Liver (tissue), 9 donors: ENCODE data around the gene GDI1. TPM values are rescaled to one million over a fixed set of nuclear protein-coding genes. Genes with fewer than 3 reads are reported as not detected.

Source experiments
- DNase-seq: peaks from one replicate; pipeline ENCODE4 v3.0.0-alpha.2; 2017; ENCODE audit warnings: low spot score
- H3K27ac ChIP-seq, 2 donors: one replicate each; pipeline ENCODE4 v1.7.0; 2013; ENCODE audit warnings: inconsistent platforms in 2 of 2, low read length in 2 of 2, control low read depth in 1 of 2, low read depth in 1 of 2, mild to moderate bottlenecking in 1 of 2
- H3K27me3 ChIP-seq, 4 donors: one replicate each; pipeline versions ENCODE4 v1.6.1 to v1.7.0; 2013; ENCODE audit warnings: low read length in 3 of 4, inconsistent platforms in 1 of 4, mild to moderate bottlenecking in 1 of 4, moderate library complexity in 1 of 4; ENCODE audit not compliant: control insufficient read depth in 4 of 4, insufficient read depth in 4 of 4
- H3K36me3 ChIP-seq, 4 donors: one replicate each; pipeline versions ENCODE4 v1.6.1 to v1.7.0; 2013; ENCODE audit warnings: low read length in 3 of 4, mild to moderate bottlenecking in 3 of 4, low read depth in 1 of 4, moderate library complexity in 1 of 4; ENCODE audit not compliant: control insufficient read depth in 4 of 4, insufficient read depth in 3 of 4
- H3K4me1 ChIP-seq, 4 donors: one replicate each; pipeline versions ENCODE4 v1.6.1 to v1.7.0; 2013; ENCODE audit warnings: low read length in 3 of 4, mild to moderate bottlenecking in 3 of 4, moderate library complexity in 1 of 4; ENCODE audit not compliant: control insufficient read depth in 4 of 4, insufficient read depth in 4 of 4
- H3K4me3 ChIP-seq, 3 donors: one replicate each; pipeline versions ENCODE4 v1.6.1 to v1.7.0; 2013; ENCODE audit warnings: low read length in 3 of 3, control low read depth in 1 of 3, low read depth in 1 of 3, mild to moderate bottlenecking in 1 of 3
- H3K9ac ChIP-seq, 2 donors: one replicate each; pipeline ENCODE4 v1.7.0; 2013; ENCODE audit warnings: low read length in 2 of 2, mild to moderate bottlenecking in 2 of 2, moderate library complexity in 2 of 2, control low read depth in 1 of 2, low read depth in 1 of 2
- H3K9me3 ChIP-seq, 4 donors: one replicate each; pipeline versions ENCODE4 v1.6.1 to v1.7.0; 2013; ENCODE audit warnings: low read length in 3 of 4; ENCODE audit not compliant: control insufficient read depth in 4 of 4
- EGR1 ChIP-seq, 2 donors: IDR thresholded peaks; 2 replicates each; pipeline ENCODE4 v1.6.1; 2016 to 2018; ENCODE audit warnings: antibody characterized with exemption in 2 of 2, low read depth in 2 of 2
- FOXA1 ChIP-seq: IDR thresholded peaks from 2 replicates; pipeline ENCODE4 v1.6.1; 2016; ENCODE audit warnings: antibody characterized with exemption
- FOXA2 ChIP-seq: IDR thresholded peaks from 2 replicates; pipeline ENCODE4 v1.6.1; 2016; ENCODE audit warnings: antibody characterized with exemption
- GABPA ChIP-seq, 2 donors: IDR thresholded peaks in 1 of 2; conservative IDR thresholded peaks in 1 of 2; 2 replicates each; pipeline ENCODE4 v1.6.1; 2016; ENCODE audit warnings: antibody characterized with exemption in 2 of 2, mild to moderate bottlenecking in 1 of 2, moderate library complexity in 1 of 2
- HNF4A ChIP-seq, 2 donors: conservative IDR thresholded peaks; 2 replicates each; pipeline ENCODE4 v1.6.1; 2016; ENCODE audit warnings: antibody characterized with exemption in 2 of 2, mild to moderate bottlenecking in 2 of 2
- JUND ChIP-seq, 2 donors: IDR thresholded peaks; 2 replicates each; pipeline ENCODE4 v1.6.1; 2016; ENCODE audit warnings: antibody characterized with exemption in 2 of 2
- MAX ChIP-seq: IDR thresholded peaks from 2 replicates; pipeline ENCODE4 v1.6.1; 2016; ENCODE audit warnings: antibody characterized with exemption
- NR2F2 ChIP-seq: IDR thresholded peaks from 2 replicates; pipeline ENCODE4 v1.6.1; 2016; ENCODE audit warnings: antibody characterized with exemption
- RAD21 ChIP-seq, 2 donors: IDR thresholded peaks; 2 replicates each; pipeline ENCODE4 v1.6.1; 2016; ENCODE audit warnings: antibody characterized with exemption in 2 of 2, mild to moderate bottlenecking in 2 of 2
- RXRA ChIP-seq, 2 donors: IDR thresholded peaks; 2 replicates each; pipeline ENCODE4 v1.6.1; 2017 to 2018; ENCODE audit warnings: antibody characterized with exemption in 2 of 2, mild to moderate bottlenecking in 1 of 2
- SP1 ChIP-seq: IDR thresholded peaks from 2 replicates; pipeline ENCODE4 v1.6.1; 2018; ENCODE audit warnings: antibody characterized with exemption, mild to moderate bottlenecking
- TAF1 ChIP-seq: conservative IDR thresholded peaks from 2 replicates; pipeline ENCODE4 v1.6.1; 2016; ENCODE audit warnings: antibody characterized with exemption, mild to moderate bottlenecking
- YY1 ChIP-seq: IDR thresholded peaks from 2 replicates; pipeline ENCODE4 v1.6.1; 2016; ENCODE audit warnings: antibody characterized with exemption, mild to moderate bottlenecking
- WGBS: extraction: QIAGEN DNeasy Blood & Tissue Kit; methylation state at CpG from one replicate; pipeline ENCODE4 v1.1.7; 2013; 5-methylcytosine and 5-hydroxymethylcytosine counted together
- polyA plus RNA-seq, 2 donors: library from polyadenylated mRNA; stranded (reverse) in 1 of 2; unstranded in 1 of 2; fragments of 200-250 nt in 1 of 2; fragments of >200 nt in 1 of 2; fragmentation: Nextera tagmentation in 1 of 2; extraction: Ambion mirVana in 1 of 2; gene quantifications; one replicate each; pipeline versions ENCODE4 v1.2.1 to v1.2.3, GENCODE V29; 2013 to 2015
- total RNA-seq, 2 donors: library from RNA; depleted of rRNA; stranded (reverse); fragments of >200 nt; gene quantifications; one replicate each; pipeline ENCODE4 v1.2.3, GENCODE V29; 2014
- TF ChIP-seq, protein P1 (sequence below): fragments of 150-350 bp; IDR thresholded peaks from 2 replicates; pipeline ENCODE4 v1.5.1; 2017; ENCODE audit warnings: improper control_type of control experiment, low read depth, low read length; ENCODE audit not compliant: missing input control
- TF ChIP-seq, protein P2 (sequence below): IDR thresholded peaks from 2 replicates; pipeline ENCODE4 v1.6.1; 2016; ENCODE audit warnings: antibody characterized with exemption
- donor health status: healthy.
- donor health status: healthy.
- donor health status: healthy.
- donor health status: healthy.
- donor health status: healthy.

The GDI1 gene
- total and polyA plus RNA-seq, 4 donors: 12.8 to 35.6 (median 20.5) TPM

DNA sequence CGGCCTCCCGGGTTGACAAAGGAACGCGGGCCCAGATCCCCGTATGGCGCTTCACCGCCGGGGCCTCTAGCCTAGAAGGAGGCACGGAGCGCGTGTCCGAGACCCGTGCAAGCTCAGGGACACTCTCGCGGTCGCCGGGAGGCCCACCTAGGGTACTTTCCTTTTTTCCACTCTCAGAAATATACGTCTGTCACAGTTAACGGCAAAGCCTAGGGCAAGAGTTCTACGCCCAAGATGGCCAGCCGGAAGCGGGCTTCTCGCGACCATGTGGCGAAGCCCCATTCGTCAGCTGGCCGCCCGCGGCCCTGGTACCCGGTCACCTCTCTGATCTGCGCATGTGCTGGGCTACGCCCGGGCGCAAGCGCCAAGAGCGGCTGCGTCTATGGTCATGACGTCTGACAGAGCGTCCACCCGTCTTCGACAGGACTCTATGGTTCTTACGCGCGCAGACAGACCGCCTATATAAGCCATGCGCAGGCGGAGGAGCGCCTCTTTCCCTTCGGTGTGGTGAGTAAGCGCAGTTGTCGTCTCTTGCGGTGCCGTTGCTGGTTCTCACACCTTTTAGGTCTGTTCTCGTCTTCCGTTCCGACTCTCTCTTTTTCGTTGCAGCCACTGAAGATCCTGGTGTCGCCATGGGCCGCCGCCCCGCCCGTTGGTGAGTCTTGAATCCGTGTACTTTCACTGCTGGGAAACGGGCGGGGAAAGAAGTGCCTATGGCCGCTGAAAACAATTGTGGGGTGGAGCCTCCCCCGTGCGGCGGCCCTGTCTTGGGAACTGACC lies 38.9 kb upstream of the GDI1 start, which contains the start of gene RPL10 (continued):
- TF ChIP-seq JUND (IDR thresholded peaks at IDR 0.05): no peak

DNA sequence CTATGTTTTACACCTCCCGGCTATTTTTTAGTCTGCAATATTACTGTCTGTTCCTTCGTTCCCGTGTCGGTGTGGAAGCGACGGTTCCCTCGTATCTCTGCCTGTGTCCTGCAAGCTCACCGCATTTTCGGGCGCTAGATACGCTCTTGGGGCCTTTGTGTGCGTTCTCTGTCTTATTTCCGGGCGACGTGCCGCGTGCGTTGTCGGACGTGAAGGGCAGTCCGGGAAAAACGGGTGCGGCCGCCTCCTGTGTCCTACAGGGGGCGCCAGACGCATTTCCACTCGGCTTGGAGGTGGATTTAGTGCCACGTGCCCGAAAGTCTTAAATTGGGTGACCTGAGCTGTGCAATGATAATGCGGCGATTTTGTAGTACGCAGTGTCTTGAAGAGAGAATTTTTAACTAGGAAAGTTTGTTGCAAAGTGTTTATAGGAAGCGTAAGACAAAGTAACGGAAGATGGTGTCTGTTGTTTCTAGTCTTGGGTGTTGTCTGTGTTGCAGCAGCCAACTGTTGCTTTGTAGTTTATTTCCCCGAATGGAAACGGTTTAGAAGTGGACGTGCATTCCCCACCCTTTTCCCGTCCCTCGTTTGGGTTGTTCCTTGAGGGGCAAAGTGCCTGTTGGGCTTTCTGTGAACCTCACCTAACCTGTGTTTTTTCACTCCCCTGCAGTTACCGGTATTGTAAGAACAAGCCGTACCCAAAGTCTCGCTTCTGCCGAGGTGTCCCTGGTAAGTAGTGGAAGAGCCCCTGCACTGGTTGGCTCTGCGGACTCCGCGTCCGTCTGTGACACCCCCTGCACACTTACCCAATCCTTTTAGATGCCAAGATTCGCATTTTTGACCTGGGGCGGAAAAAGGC lies 38.1 kb upstream of the GDI1 start:
- H3K27me3 ChIP-seq: no peaks in the 10 kb centered on the region
- WGBS: 1% methylated on average over 49 of the region's 49 CpGs
- peak overlapping the region; percentile 71 to 94 (median 92) for H3K4me3 ChIP-seq
- peak overlapping the region; percentile 95 to 98 for H3K9ac ChIP-seq
- DNase-seq: peak; percentile 88
- H3K36me3 ChIP-seq: peaks cover 0 to 10% (median 7%) of the 10 kb centered on the region in 4 donors
- no peaks in the 10 kb centered on the region for H3K9me3 ChIP-seq
- peaks cover 1 to 36% (median 26%) of the 10 kb centered on the region in 4 donors for H3K4me1 ChIP-seq
- H3K27ac ChIP-seq: peak overlapping the region; percentile 80 to 98
- peak; percentile 76 to 77 for TF ChIP-seq RAD21 (IDR thresholded peaks at IDR 0.05)
- TF ChIP-seq GABPA (IDR thresholded peaks at IDR 0.05 in 1 of 2, conservative IDR thresholded peaks at IDR 0.05 in 1 of 2): peak in 1 of 2 donors; percentile 26
- TF ChIP-seq FOXA2: no peak
- TF ChIP-seq, protein P1, sequence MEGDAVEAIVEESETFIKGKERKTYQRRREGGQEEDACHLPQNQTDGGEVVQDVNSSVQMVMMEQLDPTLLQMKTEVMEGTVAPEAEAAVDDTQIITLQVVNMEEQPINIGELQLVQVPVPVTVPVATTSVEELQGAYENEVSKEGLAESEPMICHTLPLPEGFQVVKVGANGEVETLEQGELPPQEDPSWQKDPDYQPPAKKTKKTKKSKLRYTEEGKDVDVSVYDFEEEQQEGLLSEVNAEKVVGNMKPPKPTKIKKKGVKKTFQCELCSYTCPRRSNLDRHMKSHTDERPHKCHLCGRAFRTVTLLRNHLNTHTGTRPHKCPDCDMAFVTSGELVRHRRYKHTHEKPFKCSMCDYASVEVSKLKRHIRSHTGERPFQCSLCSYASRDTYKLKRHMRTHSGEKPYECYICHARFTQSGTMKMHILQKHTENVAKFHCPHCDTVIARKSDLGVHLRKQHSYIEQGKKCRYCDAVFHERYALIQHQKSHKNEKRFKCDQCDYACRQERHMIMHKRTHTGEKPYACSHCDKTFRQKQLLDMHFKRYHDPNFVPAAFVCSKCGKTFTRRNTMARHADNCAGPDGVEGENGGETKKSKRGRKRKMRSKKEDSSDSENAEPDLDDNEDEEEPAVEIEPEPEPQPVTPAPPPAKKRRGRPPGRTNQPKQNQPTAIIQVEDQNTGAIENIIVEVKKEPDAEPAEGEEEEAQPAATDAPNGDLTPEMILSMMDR: peak; percentile 72
- no peak for TF ChIP-seq TAF1
- TF ChIP-seq NR2F2: peak; percentile 13
- peak; percentile 82 for TF ChIP-seq MAX

- peak overlapping the region; percentile 71 to 94 (median 92) for H3K4me3 ChIP-seq
- WGBS: 45% methylated on average over 14 of the region's 14 CpGs
- no peak for DNase-seq
- H3K27ac ChIP-seq: peak overlapping the region; percentile 80 to 98
- peaks cover 1 to 36% (median 26%) of the 10 kb centered on the region in 4 donors for H3K4me1 ChIP-seq
- H3K27me3 ChIP-seq: no peaks in the 10 kb centered on the region
- peaks cover 0 to 10% (median 7%) of the 10 kb centered on the region in 4 donors for H3K36me3 ChIP-seq
- H3K9me3 ChIP-seq: no peaks in the 10 kb centered on the region
- H3K9ac ChIP-seq: peak overlapping the region; percentile 95 to 98
- TF ChIP-seq NR2F2: no peak
- TF ChIP-seq HNF4A (conservative IDR thresholded peaks at IDR 0.05): no peak
- no peak for TF ChIP-seq TAF1
- no peak for TF ChIP-seq YY1
- no peak for TF ChIP-seq RXRA (IDR thresholded peaks at IDR 0.05)
- TF ChIP-seq SP1: no peak
- TF ChIP-seq, protein P1: no peak
- TF ChIP-seq FOXA1: no peak
- no peak for TF ChIP-seq GABPA (IDR thresholded peaks at IDR 0.05 in 1 of 2, conservative IDR thresholded peaks at IDR 0.05 in 1 of 2)
- TF ChIP-seq RAD21 (IDR thresholded peaks at IDR 0.05): no peak
- no peak for TF ChIP-seq JUND (IDR thresholded peaks at IDR 0.05)
- no peak for TF ChIP-seq MAX
- TF ChIP-seq, protein P2, sequence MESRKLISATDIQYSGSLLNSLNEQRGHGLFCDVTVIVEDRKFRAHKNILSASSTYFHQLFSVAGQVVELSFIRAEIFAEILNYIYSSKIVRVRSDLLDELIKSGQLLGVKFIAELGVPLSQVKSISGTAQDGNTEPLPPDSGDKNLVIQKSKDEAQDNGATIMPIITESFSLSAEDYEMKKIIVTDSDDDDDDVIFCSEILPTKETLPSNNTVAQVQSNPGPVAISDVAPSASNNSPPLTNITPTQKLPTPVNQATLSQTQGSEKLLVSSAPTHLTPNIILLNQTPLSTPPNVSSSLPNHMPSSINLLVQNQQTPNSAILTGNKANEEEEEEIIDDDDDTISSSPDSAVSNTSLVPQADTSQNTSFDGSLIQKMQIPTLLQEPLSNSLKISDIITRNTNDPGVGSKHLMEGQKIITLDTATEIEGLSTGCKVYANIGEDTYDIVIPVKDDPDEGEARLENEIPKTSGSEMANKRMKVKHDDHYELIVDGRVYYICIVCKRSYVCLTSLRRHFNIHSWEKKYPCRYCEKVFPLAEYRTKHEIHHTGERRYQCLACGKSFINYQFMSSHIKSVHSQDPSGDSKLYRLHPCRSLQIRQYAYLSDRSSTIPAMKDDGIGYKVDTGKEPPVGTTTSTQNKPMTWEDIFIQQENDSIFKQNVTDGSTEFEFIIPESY: no peak
- no peak for TF ChIP-seq FOXA2
- TF ChIP-seq EGR1 (IDR thresholded peaks at IDR 0.05; ENCODE audit: low read depth in 2 of 2): no peak
Measured at GRCh38 chrX:154399527-154400368, 37.2 kb upstream of the GDI1 start.
